K562 (cell line): ENCODE results near the gene IRF6. TPM values are rescaled to one million over a fixed set of nuclear protein-coding genes. Genes with fewer than 3 reads are reported as not detected.

Source experiments
- DPF2 ChIP-seq: fragments of 450-650 bp; IDR thresholded peaks from 2 replicates; pipeline ENCODE4 v1.6.1; 2016
- HDAC2 ChIP-seq: fragments of 450-650 bp; IDR thresholded peaks from 2 replicates; pipeline ENCODE4 v1.6.1; 2016; ENCODE audit warnings: mild to moderate bottlenecking
- MEF2D ChIP-seq: conservative IDR thresholded peaks from 2 replicates; pipeline ENCODE4 v1.6.1; 2016; ENCODE audit warnings: low read depth, missing genetic modification characterization, missing compliant biosample characterization
- MEIS2 ChIP-seq: fragments of 450-650 bp; IDR thresholded peaks from 2 replicates; pipeline ENCODE4 v1.6.1; 2014; ENCODE audit warnings: mild to moderate bottlenecking; ENCODE audit not compliant: partially characterized antibody
- POLR2G ChIP-seq: fragments of 200-400 bp; formaldehyde crosslinking; IDR thresholded peaks from 2 replicates; pipeline ENCODE4 v1.6.1; 2017; ENCODE audit warnings: low read depth, mild to moderate bottlenecking, antibody characterized with exemption, low read length, moderate library complexity
- SMAD3 ChIP-seq: fragments of 450-650 bp; formaldehyde crosslinking; conservative IDR thresholded peaks from 2 replicates; pipeline ENCODE4 v1.4.0; 2020; ENCODE audit warnings: mild to moderate bottlenecking
- ZNF175 ChIP-seq: fragments of 200-800 bp; sonication (Bioruptor generic); IDR thresholded peaks from 2 replicates; pipeline ENCODE4 v1.6.1; 2016; ENCODE audit warnings: low read depth, mild to moderate bottlenecking, missing genetic modification characterization, missing compliant biosample characterization
- ZNF583 ChIP-seq: fragments of 250-450 bp; sonication (Bioruptor Pico); IDR thresholded peaks from 2 replicates; pipeline ENCODE4 v1.4.0; 2020
- polyA plus RNA-seq, 8 experiments: library from polyadenylated mRNA; depleted of rRNA in 4 of 8; stranded (reverse) in 5 of 8; unstranded in 3 of 8; fragments of >200 nt; fragmentation: Nextera tagmentation in 2 of 8; fragmentation: Illumina TruSeq in 1 of 8; extraction: Ambion mirVana in 2 of 8; extraction: Trizol in 1 of 8; gene quantifications; 2 replicates each; pipeline versions ENCODE4 v1.2.1 to v1.2.3, GENCODE V29; 2011 to 2014; ENCODE audit warnings: inconsistent platforms in 1 of 8, missing spikeins in 1 of 8
- total RNA-seq, 7 experiments: library from RNA; depleted of rRNA in 6 of 7; stranded (reverse); fragments of >200 nt in 6 of 7; fragmentation: Illumina TruSeq in 2 of 7; extraction: Trizol in 2 of 7; gene quantifications; 2 replicates each; pipeline versions ENCODE4 v1.2.1 to v1.2.3, GENCODE V29; 2011 to 2021; ENCODE audit warnings: low replicate concordance in 1 of 7
- TF ChIP-seq, protein P1 (sequence below): fragments of 450-650 bp; IDR thresholded peaks from 2 replicates; pipeline ENCODE4 v1.6.1; 2016; ENCODE audit warnings: low read depth
- TF ChIP-seq, protein P2 (sequence below), 2 experiments: fragments of 450-650 bp in 1 of 2; IDR thresholded peaks; 2 replicates each; pipeline ENCODE4 v1.6.1; 2011 to 2017; ENCODE audit warnings: low read depth in 2 of 2, antibody characterized with exemption in 1 of 2, borderline replicate concordance in 1 of 2, low read length in 1 of 2, mild to moderate bottlenecking in 1 of 2, mixed read lengths in 1 of 2; ENCODE audit not compliant: control insufficient read depth in 1 of 2

Gene IRF6
- total and polyA plus RNA-seq, 9 of the 15 experiments (the other 6 are each of a cell fraction or from before 2014, with no cell fraction given), result 0.03 to 0.65 (median 0.17) TPM

DNA sequence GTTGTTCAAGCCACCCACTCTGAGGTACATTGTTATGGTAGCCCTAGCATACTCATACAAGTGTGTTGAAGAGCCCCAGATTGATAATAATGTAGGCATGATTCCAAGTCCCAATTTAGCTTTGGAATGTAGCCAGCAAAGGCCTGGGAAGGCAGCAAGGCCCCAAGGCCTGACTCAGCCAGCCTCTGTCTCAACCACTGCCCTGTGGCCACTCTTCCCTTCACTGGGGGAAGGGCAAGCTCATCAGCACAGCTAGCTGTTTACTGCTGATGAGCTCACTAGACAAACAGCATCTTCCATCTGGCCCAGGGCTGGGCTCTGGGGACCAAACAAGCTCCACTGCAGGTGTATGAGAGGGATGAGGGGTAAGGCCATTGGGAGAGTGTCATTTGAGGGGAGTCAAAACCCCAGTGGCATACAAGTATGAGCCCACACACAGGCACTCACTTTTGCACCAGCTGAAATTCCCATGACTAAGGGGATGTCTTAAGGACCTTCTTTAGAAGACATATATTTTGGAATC, 2.2 kb upstream of the IRF6 start (continued):
- TF ChIP-seq, protein P1, sequence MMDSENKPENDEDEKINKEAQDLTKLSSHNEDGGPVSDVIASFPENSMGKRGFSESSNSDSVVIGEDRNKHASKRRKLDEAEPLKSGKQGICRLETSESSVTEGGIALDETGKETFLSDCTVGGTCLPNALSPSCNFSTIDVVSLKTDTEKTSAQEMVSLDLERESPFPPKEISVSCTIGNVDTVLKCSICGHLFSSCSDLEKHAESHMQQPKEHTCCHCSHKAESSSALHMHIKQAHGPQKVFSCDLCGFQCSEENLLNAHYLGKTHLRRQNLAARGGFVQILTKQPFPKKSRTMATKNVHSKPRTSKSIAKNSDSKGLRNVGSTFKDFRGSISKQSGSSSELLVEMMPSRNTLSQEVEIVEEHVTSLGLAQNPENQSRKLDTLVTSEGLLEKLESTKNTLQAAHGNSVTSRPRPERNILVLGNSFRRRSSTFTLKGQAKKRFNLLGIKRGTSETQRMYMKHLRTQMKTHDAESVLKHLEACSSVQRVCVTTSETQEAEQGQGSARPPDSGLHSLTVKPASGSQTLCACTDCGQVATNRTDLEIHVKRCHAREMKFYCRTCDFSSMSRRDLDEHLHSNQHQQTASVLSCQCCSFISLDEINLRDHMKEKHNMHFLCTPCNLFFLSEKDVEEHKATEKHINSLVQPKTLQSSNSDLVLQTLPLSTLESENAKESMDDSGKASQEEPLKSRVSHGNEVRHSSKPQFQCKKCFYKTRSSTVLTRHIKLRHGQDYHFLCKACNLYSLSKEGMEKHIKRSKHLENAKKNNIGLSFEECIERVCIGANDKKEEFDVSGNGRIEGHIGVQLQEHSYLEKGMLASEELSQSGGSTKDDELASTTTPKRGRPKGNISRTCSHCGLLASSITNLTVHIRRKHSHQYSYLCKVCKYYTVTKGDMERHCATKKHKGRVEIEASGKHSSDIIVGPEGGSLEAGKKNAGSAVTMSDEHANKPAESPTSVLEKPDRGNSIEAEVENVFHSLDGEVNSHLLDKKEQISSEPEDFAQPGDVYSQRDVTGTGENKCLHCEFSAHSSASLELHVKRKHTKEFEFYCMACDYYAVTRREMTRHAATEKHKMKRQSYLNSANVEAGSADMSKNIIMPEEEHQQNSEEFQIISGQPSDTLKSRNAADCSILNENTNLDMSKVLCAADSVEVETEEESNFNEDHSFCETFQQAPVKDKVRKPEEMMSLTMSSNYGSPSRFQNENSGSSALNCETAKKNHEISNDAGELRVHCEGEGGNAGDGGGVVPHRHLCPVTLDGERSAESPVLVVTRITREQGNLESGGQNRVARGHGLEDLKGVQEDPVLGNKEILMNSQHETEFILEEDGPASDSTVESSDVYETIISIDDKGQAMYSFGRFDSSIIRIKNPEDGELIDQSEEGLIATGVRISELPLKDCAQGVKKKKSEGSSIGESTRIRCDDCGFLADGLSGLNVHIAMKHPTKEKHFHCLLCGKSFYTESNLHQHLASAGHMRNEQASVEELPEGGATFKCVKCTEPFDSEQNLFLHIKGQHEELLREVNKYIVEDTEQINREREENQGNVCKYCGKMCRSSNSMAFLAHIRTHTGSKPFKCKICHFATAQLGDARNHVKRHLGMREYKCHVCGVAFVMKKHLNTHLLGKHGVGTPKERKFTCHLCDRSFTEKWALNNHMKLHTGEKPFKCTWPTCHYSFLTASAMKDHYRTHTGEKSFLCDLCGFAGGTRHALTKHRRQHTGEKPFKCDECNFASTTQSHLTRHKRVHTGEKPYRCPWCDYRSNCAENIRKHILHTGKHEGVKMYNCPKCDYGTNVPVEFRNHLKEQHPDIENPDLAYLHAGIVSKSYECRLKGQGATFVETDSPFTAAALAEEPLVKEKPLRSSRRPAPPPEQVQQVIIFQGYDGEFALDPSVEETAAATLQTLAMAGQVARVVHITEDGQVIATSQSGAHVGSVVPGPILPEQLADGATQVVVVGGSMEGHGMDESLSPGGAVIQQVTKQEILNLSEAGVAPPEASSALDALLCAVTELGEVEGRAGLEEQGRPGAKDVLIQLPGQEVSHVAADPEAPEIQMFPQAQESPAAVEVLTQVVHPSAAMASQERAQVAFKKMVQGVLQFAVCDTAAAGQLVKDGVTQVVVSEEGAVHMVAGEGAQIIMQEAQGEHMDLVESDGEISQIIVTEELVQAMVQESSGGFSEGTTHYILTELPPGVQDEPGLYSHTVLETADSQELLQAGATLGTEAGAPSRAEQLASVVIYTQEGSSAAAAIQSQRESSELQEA, result no peak
- TF ChIP-seq HDAC2, result peak; percentile 65; the same call in 1 of the 2 replicates
- TF ChIP-seq MEF2D (tag), result peak; percentile 95
- TF ChIP-seq, protein P2, sequence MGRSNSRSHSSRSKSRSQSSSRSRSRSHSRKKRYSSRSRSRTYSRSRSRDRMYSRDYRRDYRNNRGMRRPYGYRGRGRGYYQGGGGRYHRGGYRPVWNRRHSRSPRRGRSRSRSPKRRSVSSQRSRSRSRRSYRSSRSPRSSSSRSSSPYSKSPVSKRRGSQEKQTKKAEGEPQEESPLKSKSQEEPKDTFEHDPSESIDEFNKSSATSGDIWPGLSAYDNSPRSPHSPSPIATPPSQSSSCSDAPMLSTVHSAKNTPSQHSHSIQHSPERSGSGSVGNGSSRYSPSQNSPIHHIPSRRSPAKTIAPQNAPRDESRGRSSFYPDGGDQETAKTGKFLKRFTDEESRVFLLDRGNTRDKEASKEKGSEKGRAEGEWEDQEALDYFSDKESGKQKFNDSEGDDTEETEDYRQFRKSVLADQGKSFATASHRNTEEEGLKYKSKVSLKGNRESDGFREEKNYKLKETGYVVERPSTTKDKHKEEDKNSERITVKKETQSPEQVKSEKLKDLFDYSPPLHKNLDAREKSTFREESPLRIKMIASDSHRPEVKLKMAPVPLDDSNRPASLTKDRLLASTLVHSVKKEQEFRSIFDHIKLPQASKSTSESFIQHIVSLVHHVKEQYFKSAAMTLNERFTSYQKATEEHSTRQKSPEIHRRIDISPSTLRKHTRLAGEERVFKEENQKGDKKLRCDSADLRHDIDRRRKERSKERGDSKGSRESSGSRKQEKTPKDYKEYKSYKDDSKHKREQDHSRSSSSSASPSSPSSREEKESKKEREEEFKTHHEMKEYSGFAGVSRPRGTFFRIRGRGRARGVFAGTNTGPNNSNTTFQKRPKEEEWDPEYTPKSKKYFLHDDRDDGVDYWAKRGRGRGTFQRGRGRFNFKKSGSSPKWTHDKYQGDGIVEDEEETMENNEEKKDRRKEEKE (IDR thresholded peaks at IDR 0.05; ENCODE audit: borderline replicate concordance in 1 of 2, control insufficient read depth in 1 of 2, low read depth in 2 of 2, low read length in 1 of 2), result no peak
- TF ChIP-seq ZNF583 (CRISPR knock-in tag), result no peak
- no peak for TF ChIP-seq ZNF175 (CRISPR knock-in tag)
- peak; percentile 67 for TF ChIP-seq DPF2
- no peak for TF ChIP-seq MEIS2
- TF ChIP-seq POLR2G, result no peak
- TF ChIP-seq SMAD3 (CRISPR knock-in tag), result no peak; the same call in 1 of the 2 replicates
